Mucosa of rectum (tissue), 2 donors: Measurements from ENCODE around the gene SMIM32.
A peak's percentile ranks its signal among the peaks of the same experiment; 100 is the strongest.

ENCODE experiments used
- H3K27ac ChIP-seq, 2 donors: one replicate each; pipeline ENCODE4 v1.7.0; 2013; ENCODE audit warnings: inconsistent platforms in 2 of 2, low read depth in 2 of 2, low read length in 2 of 2
- H3K27me3 ChIP-seq, 2 donors: one replicate each; pipeline ENCODE4 v1.7.0; 2013; ENCODE audit warnings: low read length in 2 of 2; ENCODE audit not compliant: control insufficient read depth in 2 of 2, insufficient read depth in 2 of 2
- H3K36me3 ChIP-seq, 2 donors: one replicate each; pipeline ENCODE4 v1.7.0; 2013; ENCODE audit warnings: low read length in 2 of 2; ENCODE audit not compliant: control insufficient read depth in 2 of 2, insufficient read depth in 2 of 2
- H3K4me1 ChIP-seq, 2 donors: one replicate each; pipeline ENCODE4 v1.7.0; 2013; ENCODE audit warnings: low read length in 2 of 2, mild to moderate bottlenecking in 1 of 2; ENCODE audit not compliant: control insufficient read depth in 2 of 2, insufficient read depth in 2 of 2
- H3K4me3 ChIP-seq, 2 donors: one replicate each; pipeline ENCODE4 v1.7.0; 2013; ENCODE audit warnings: low read length in 2 of 2
- H3K9ac ChIP-seq, 2 donors: one replicate each; pipeline ENCODE4 v1.7.0; 2013; ENCODE audit warnings: low read length in 2 of 2, low read depth in 1 of 2, mild to moderate bottlenecking in 1 of 2
- H3K9me3 ChIP-seq, 2 donors: one replicate each; pipeline ENCODE4 v1.7.0; 2013; ENCODE audit warnings: low read length in 2 of 2; ENCODE audit not compliant: control insufficient read depth in 2 of 2
- donor health status: healthy.
- donor health status: Normal muscosa, but diverticular disease.

Gene SMIM32

DNA sequence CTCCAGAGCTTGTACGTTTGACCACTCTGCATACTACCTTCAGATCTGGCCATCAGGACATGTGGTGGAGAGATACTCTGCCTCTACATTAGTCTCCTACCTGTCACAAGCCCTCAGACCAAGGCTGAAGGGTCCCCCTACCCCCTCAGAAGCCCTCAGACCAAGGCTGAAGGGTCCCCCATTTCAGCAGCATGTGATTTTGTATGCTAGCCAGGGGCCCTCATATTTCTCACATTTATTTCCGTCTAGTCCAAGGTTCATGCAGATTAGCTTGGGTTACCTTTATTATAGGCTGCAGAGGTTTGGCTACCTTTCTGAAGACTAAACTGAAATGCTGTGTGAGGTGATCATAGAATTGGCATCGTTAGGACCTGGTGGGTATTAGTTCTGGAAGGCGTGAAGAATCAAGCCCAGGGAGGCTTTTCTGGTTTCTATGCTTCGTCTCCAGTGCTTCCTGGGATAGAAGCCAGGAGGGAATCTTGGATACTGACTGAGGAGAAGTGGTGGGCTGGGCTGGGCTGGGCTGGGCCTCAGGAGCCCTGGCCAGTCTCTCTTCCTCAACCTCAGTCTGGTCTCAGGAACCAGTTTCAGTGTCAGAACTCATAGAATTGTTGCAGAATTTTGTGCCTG, 2.8 kb downstream of the SMIM32 start:
- Histone ChIP-seq H3K36me3 (peaks cover 0 to 5% of the 10 kb centered on the region in 2 donors), H3K27me3 (peaks cover 0 to 8% of the 10 kb centered on the region in 2 donors), H3K4me3 (no peak overlapping the region), H3K9me3 (no peaks in the 10 kb centered on the region), H3K27ac (peak overlapping the region; percentile 69 to 75), H3K9ac (peak overlapping the region; percentile 18 to 28), H3K4me1 (peaks cover 45 to 55% of the 10 kb centered on the region in 2 donors)

DNA sequence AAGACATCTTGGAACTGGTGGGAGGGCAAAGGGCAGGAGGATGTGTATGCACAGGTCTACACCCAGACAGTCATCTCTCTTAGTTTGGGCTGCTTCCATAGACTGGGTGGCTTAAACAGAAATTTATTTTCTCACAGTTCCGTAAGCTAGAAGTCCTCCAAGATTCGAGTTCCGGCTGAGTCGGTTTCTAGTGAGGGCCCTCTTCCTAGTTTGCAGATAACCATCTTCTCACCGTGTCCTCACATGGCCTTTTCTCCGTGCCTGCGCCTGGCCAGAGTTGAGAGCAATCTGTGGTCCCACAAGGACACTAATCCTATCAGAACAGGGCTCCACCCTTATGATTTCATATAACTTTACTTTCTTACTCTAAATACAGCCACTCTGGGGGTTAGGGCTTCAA, 4.1 kb downstream of the SMIM32 start:
- no peak overlapping the region for H3K4me3 ChIP-seq
- peaks cover 0 to 5% of the 10 kb centered on the region in 2 donors for H3K36me3 ChIP-seq
- no peaks in the 10 kb centered on the region for H3K9me3 ChIP-seq
- peaks cover 0 to 8% of the 10 kb centered on the region in 2 donors for H3K27me3 ChIP-seq
- H3K27ac ChIP-seq, result peak overlapping the region in 1 of 2 donors; percentile 69
- peaks cover 43 to 55% of the 10 kb centered on the region in 2 donors for H3K4me1 ChIP-seq
- H3K9ac ChIP-seq, result no peak overlapping the region

DNA sequence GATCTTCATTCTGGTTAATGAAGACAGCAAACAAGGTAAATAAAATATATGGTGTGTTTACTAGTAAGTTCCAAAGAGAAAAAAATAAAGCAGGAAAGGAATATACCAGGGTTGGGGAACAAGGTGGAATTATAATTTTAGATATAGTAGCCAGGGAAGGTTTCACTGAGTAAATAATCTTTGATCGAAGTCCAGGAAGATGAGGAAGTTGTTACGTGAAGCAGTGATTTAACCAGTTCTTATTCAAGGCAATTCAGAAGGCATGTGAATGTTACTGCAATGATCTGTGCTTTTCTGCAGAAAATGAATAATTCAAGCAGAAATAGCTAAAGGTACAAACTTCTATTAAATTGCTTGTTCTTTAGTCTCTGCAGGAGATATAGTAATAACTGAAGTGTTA, 6.2 kb downstream of the SMIM32 start:
- Histone ChIP-seq H3K9ac (no peak overlapping the region), H3K9me3 (no peaks in the 10 kb centered on the region), H3K27me3 (peaks cover 0 to 6% of the 10 kb centered on the region in 2 donors), H3K4me3 (peak overlapping the region; percentile 46 to 53), H3K4me1 (peaks cover 37 to 48% of the 10 kb centered on the region in 2 donors), H3K27ac (peak overlapping the region; percentile 17 to 66), H3K36me3 (peaks cover 0 to 5% of the 10 kb centered on the region in 2 donors)

DNA sequence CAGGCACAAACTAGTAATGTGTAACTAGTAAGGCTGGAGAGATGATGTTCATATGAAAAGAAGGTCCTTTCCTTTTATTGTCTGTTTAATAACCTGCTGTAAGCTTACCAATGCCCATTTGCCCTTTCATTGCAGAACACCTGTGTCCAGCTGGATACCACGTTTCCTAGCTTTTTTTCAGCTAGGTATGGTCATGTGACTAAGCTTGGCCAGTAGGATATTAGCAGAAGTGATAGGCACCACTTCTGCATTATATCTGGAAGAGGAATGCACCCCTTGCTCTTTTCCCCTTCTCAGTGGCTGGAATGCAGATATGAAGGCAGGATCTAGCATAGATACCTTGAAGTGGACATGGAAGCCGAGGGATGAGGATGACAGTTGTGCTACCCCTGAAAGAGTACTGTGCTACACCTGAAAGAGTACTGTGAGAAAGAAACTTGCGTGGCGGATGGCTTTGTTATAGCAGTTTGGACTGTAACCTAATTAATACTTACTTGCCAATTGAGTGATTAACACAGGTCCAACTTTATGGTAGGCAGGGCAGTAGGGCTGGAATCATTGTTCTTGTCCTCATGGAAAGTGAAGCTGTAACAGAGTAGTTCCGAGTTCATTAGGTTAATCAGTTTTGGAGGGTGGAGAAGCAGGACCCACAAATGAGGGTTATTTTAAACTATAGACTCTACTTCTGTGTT, 6.8 kb downstream of the SMIM32 start:
- Histone ChIP-seq H3K27ac (peak overlapping the region; percentile 17 to 61), H3K4me3 (peak overlapping the region; percentile 40 to 42), H3K9ac (no peak overlapping the region), H3K27me3 (peaks cover 0 to 4% of the 10 kb centered on the region in 2 donors), H3K4me1 (peaks cover 30 to 43% of the 10 kb centered on the region in 2 donors), H3K36me3 (peaks cover 0 to 5% of the 10 kb centered on the region in 2 donors), H3K9me3 (no peaks in the 10 kb centered on the region)

DNA sequence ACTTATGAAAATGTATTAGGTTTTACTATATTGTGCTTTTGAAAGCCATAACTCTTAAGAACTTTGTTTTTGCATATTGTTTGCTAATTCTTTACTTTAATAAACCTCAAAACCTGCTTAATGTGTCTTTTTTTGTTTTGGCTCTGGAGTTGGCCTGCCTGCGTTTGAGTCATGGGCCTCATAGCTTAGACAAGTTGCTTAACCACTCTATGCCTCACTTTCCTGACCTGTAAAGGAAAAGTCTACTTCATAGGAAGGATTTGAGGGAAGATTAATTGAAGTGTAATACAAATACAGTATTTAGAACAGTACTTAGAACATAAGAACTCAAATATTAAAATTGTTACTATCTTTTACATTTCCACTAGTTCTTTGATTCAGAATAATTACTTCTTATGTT, 10.3 kb downstream of the SMIM32 start:
- Histone ChIP-seq H3K9me3 (no peaks in the 10 kb centered on the region), H3K4me3 (no peak overlapping the region), H3K36me3 (peaks cover 9 to 16% of the 10 kb centered on the region in 2 donors), H3K27ac (no peak overlapping the region), H3K4me1 (peaks cover 9 to 13% of the 10 kb centered on the region in 2 donors), H3K27me3 (no peaks in the 10 kb centered on the region), H3K9ac (no peak overlapping the region)

DNA sequence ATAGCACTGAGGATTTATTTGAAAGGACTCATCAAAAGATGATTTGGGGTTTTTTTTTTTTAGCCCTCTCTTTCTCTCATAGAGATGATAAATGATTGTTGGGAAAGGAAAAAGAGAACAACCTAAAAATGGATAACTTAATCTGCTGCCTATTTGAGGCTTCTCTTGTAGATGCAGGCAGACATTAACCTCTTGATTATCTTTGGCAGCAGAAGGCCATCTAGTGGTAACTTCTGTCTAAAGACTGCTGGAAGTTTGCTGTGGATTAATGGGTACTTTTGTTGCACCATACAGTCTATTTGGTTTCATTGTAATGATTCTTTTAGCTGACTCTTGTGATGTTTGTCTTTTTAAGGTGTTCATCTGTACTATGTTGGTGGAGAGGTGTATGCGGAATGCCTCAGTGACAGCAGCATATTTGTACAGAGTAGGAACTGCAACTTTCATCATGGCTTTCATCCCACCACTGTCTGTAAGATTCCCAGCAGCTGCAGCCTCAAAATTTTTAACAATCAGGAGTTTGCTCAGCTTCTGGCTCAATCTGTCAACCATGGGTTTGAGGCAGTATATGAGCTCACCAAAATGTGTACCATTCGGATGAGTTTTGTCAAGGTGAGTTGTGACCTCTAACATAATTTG, 18.8 kb downstream of the SMIM32 start:
- Histone ChIP-seq H3K4me3 (no peak overlapping the region), H3K4me1 (no peaks in the 10 kb centered on the region), H3K27me3 (no peaks in the 10 kb centered on the region), H3K9me3 (no peaks in the 10 kb centered on the region), H3K36me3 (peaks cover 30 to 31% of the 10 kb centered on the region in 2 donors), H3K27ac (no peak overlapping the region), H3K9ac (no peak overlapping the region)

DNA sequence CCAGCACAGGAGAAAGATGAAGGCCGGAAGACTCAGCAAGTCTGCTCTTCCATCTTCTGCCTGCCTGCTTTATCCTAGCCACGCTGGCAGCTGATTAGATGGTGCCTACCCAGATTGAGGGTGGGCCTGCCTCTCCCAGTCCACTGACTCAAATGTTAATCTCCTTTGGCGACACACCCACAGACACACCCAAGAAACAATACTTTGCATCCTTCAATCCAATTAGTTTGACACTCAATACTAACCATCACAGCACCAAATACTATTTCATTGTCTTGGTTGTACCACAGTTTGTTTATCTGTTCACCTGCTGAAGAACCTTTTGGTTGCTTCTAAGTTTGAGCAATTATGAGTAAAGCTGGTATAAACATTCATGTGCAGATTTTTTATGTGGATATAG, 23.7 kb downstream of the SMIM32 start:
- Histone ChIP-seq H3K36me3 (peaks cover 14 to 17% of the 10 kb centered on the region in 2 donors), H3K27me3 (no peaks in the 10 kb centered on the region), H3K4me1 (no peaks in the 10 kb centered on the region), H3K27ac (no peak overlapping the region), H3K4me3 (no peak overlapping the region), H3K9me3 (no peaks in the 10 kb centered on the region), H3K9ac (no peak overlapping the region)

DNA sequence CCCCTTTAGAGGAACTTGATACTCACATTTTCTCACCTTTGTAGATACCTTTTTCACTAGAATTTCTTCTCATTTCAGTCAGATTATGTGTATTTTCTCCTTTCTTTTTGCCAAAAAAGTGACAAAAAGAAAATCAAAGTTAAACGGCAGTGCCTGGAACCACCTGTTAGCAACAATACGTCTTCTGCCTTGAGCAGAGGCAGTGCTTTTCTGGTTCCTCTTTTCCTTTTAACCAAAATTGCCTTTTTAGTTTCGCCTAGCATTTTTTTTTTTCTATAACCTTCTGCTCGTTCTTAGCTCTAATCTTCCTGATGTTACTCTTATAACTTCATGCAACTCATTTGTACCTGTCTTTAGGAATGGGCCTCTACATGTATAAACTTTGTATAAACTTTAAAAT, 26.1 kb downstream of the SMIM32 start:
- no peaks in the 10 kb centered on the region for H3K4me1 ChIP-seq
- H3K4me3 ChIP-seq, result no peak overlapping the region
- H3K27me3 ChIP-seq, result no peaks in the 10 kb centered on the region
- no peaks in the 10 kb centered on the region for H3K9me3 ChIP-seq
- H3K36me3 ChIP-seq, result peaks cover 6 to 14% of the 10 kb centered on the region in 2 donors
- H3K9ac ChIP-seq, result no peak overlapping the region
- H3K27ac ChIP-seq, result no peak overlapping the region

DNA sequence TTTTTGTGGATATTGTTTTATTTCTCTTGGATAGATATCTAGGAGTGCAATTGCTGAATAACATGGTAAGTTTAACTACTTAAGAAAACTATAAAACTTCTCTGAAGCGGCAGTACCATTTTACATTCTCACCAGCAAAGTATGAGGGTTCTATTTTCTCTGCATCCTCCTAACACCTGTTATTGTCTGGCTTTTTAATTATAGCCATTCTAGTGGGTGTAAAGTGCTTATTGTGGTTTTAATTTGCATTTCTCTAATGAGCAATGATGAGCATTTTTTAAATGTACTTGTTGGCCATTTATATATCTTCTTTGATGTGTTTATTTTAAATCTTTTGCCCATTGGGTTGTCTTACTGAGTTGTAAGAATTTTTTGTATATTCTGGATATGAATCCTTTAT, 28.7 kb downstream of the SMIM32 start:
- Histone ChIP-seq H3K9ac (no peak overlapping the region), H3K4me1 (no peaks in the 10 kb centered on the region), H3K27ac (no peak overlapping the region), H3K9me3 (no peaks in the 10 kb centered on the region), H3K27me3 (no peaks in the 10 kb centered on the region), H3K4me3 (no peak overlapping the region), H3K36me3 (peaks cover 5 to 14% of the 10 kb centered on the region in 2 donors)

DNA sequence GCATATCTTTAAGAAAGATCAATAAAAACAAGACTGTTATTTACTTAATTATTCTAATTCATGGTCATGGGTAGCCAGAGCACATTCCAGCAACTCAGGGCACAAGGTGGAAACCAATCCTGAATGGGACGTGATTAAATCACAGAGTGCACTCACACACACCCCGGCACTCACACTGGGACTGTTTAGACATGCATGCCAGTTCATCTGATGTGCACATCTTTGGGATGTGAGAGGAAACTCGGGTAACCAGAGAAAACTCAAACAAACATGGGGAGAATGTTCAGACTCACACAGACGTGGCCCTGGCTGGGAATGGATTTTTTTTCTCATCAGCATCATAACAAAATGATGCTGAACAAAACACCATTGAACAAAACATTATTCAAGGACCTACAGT, 31.0 kb downstream of the SMIM32 start:
- Histone ChIP-seq H3K36me3 (peaks cover 5 to 14% of the 10 kb centered on the region in 2 donors), H3K27ac (no peak overlapping the region), H3K27me3 (no peaks in the 10 kb centered on the region), H3K9ac (no peak overlapping the region), H3K4me3 (no peak overlapping the region), H3K9me3 (no peaks in the 10 kb centered on the region), H3K4me1 (no peaks in the 10 kb centered on the region)
